Prostate gland (tissue), 2 donors: ENCODE measurements around the gene CEACAM19. TPM values are rescaled to one million over a fixed set of nuclear protein-coding genes. Genes with fewer than 3 reads are reported as not detected.

Experiments used
- DNase-seq: peaks from one replicate; pipeline ENCODE4 v3.0.0-alpha.2; 2019; ENCODE audit warnings: low spot score
- H3K27ac ChIP-seq, 2 donors: fragments of 200-600 bp; sonication (generic); 2 replicates each; pipeline ENCODE4 v1.5.1; 2017 to 2019
- H3K27me3 ChIP-seq: fragments of 200-600 bp; sonication (generic); replicated peaks from 2 replicates; pipeline ENCODE4 v1.5.1; 2019; ENCODE audit not compliant: insufficient read depth
- H3K36me3 ChIP-seq, 2 donors: fragments of 200-600 bp; sonication (generic); 1 replicate in 1 of 2; 2 replicates in 1 of 2; pipeline versions ENCODE4 v1.5.1 to v1.8.1; 2017 to 2019
- H3K4me1 ChIP-seq: fragments of 200-600 bp; sonication (generic); replicated peaks from 2 replicates; pipeline ENCODE4 v1.5.1; 2019
- H3K4me3 ChIP-seq, 2 donors: fragments of 200-600 bp; sonication (generic); 2 replicates each; pipeline ENCODE4 v1.5.1; 2017 to 2019
- H3K9me3 ChIP-seq: fragments of 200-600 bp; sonication (generic); 2 replicates; pipeline ENCODE4 v1.5.1; 2017
- CTCF ChIP-seq, 4 experiments: fragments of 200-600 bp in 2 of 4; fragments of 450-650 bp in 2 of 4; sonication (generic) in 2 of 4; IDR thresholded peaks; 1 replicate in 3 of 4; 2 replicates in 1 of 4; pipeline ENCODE4 v1.5.1; 2016 to 2019; ENCODE audit warnings: antibody characterized with exemption in 4 of 4, mild to moderate bottlenecking in 2 of 4, moderate library complexity in 2 of 4
- POLR2A ChIP-seq: fragments of 450-650 bp; IDR thresholded peaks from one replicate; pipeline ENCODE4 v1.6.1; 2016; ENCODE audit warnings: antibody characterized with exemption, mild to moderate bottlenecking
- POLR2AphosphoS5 ChIP-seq: sonication (generic); formaldehyde crosslinking; IDR thresholded peaks from one replicate; pipeline ENCODE4 v1.6.1; 2017; ENCODE audit warnings: antibody characterized with exemption
- WGBS: methylation state at CpG from one replicate; pipeline ENCODE4 v1.1.5; 2018; 5-methylcytosine and 5-hydroxymethylcytosine counted together
- intact Hi-C: fragments of 100-400 bp; cut with DNase I; formaldehyde crosslinking; loops from one replicate; pipeline ENCODE4 v1.14.2; 2022
- total RNA-seq, 2 donors: library from RNA; depleted of rRNA; stranded (reverse); fragments of >200 nt; gene quantifications; one replicate each; pipeline ENCODE4 v1.1.0, GENCODE V29; 2016

Gene CEACAM19
- total RNA-seq, 2 donors from 2014 or later: 3.6 to 8.1 TPM

GRCh38 chr19:44675521-44675920 lies 4.2 kb downstream of the CEACAM19 start:
- H3K9me3 ChIP-seq: no peaks in the 10 kb centered on the region
- 91% methylated on average over 6 of the region's 6 CpGs for WGBS

GRCh38 chr19:44677019-44677811 lies 5.9 kb downstream of the CEACAM19 start:
- no peaks in the 10 kb centered on the region for H3K9me3 ChIP-seq
- 56% methylated on average over 8 of the region's 8 CpGs for WGBS
- H3K36me3 ChIP-seq: no peaks in the 10 kb centered on the region
- H3K27ac ChIP-seq: no peak overlapping the region
- no peak overlapping the region for H3K4me3 ChIP-seq
- no peaks in the 10 kb centered on the region for H3K4me1 ChIP-seq
- no peak for DNase-seq
- no peaks in the 10 kb centered on the region for H3K27me3 ChIP-seq
- intact Hi-C loops: no loop called here
- TF ChIP-seq POLR2AphosphoS5 (no peak), CTCF (IDR thresholded peaks at IDR 0.05) (no peak), POLR2A (no peak)

More at GRCh38 chr19:44675521-44675920, 4.2 kb downstream of the CEACAM19 start:
- H3K4me1 ChIP-seq: no peaks in the 10 kb centered on the region
- DNase-seq: no peak
- TF ChIP-seq POLR2AphosphoS5: no peak
- TF ChIP-seq POLR2A: no peak
- no peak for TF ChIP-seq CTCF (IDR thresholded peaks at IDR 0.05)
- H3K27me3 ChIP-seq: no peaks in the 10 kb centered on the region
- no peak overlapping the region for H3K27ac ChIP-seq
- intact Hi-C loops: no loop called here
- no peak overlapping the region for H3K4me3 ChIP-seq
- no peaks in the 10 kb centered on the region for H3K36me3 ChIP-seq

- Histone ChIP-seq H3K4me1 (no peaks in the 10 kb centered on the region), H3K9me3 (no peaks in the 10 kb centered on the region), H3K27ac (no peak overlapping the region), H3K27me3 (no peaks in the 10 kb centered on the region), H3K4me3 (no peak overlapping the region), H3K36me3 (no peaks in the 10 kb centered on the region)
- intact Hi-C loops: no loop called here
- TF ChIP-seq CTCF (IDR thresholded peaks at IDR 0.05): no peak
- no peak for TF ChIP-seq POLR2AphosphoS5
- TF ChIP-seq POLR2A: no peak
- DNase-seq: no peak
Observed at GRCh38 chr19:44680536-44680935, 9.3 kb downstream of the CEACAM19 start.

GRCh38 chr19:44681992-44682790 lies 10.9 kb downstream of the CEACAM19 start:
- intact Hi-C loops: no loop called here
- H3K27ac ChIP-seq: no peak overlapping the region
- H3K27me3 ChIP-seq: no peaks in the 10 kb centered on the region
- 83% methylated on average over 15 of the region's 15 CpGs for WGBS
- H3K4me1 ChIP-seq: no peaks in the 10 kb centered on the region
- H3K4me3 ChIP-seq: no peak overlapping the region
- DNase-seq: no peak
- H3K9me3 ChIP-seq: no peaks in the 10 kb centered on the region
- TF ChIP-seq POLR2A (no peak), POLR2AphosphoS5 (no peak), CTCF (IDR thresholded peaks at IDR 0.05) (no peak)
- no peaks in the 10 kb centered on the region for H3K36me3 ChIP-seq
